ENCODE data around the gene DCXR. TPM values are rescaled to one million over a fixed set of nuclear protein-coding genes. Genes with fewer than 3 reads are reported as not detected.

DCXR gene
- total and polyA plus RNA-seq, 2 of the 13 experiments (the other 11 are each of a cell fraction or from before 2014, with no cell fraction given): 287 to 311 TPM

DNA sequence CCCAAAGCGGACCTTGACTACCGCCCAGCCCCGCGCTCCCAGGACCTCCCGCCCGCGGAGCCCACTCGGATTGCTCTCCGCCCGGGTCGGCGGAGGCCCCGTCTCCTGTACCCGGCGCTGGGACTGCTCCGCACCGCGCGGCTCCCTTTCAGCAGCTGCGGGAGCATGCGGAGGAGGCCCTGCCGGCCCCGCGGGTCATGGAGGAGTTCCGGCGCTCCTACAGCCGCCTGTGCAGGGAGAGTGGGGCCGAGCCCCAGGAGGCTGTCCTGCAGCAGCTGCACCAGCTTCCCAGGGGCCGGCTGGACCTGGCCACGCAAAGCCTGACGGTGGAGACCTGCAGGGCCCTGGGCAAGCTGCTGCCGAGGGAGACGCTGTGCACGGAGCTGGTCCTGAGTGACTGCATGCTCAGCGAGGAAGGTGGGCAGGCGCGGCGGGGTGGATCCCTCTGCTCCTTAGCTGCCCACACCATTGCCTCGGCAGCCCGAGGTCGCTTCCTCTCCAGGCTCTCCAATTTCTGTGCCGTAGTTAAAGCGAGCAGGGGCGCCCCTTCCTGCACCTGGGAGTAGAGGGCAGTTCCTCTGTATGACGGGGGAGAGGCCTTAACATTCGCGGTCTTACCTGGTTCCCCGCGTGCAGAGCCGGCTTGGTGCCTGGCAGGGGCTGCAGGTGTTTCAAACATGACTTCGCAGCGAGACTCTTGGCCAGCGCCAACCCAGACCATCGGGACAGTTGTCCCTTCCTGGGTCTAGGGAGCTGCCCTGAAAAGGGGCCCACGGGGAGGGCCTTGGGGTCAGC lies 13.9 kb downstream of the DCXR start (continued):
- peak; percentile 39; the same call in 1 of the 2 replicates for TF ChIP-seq ZNF768 (CRISPR knock-in tag; IDR thresholded peaks at IDR 0.05)
- peak; percentile 60; the same call in 1 of the 2 replicates for TF ChIP-seq ZNF430 (CRISPR knock-in tag; IDR thresholded peaks at IDR 0.05)
- TF ChIP-seq TRAFD1 (CRISPR knock-in tag; IDR thresholded peaks at IDR 0.05; ENCODE audit: borderline replicate concordance): no peak
- peak; percentile 99 for TF ChIP-seq AGO2 (optimal IDR thresholded peaks at IDR 0.05; ENCODE audit: low read depth, low read length)
- TF ChIP-seq ZNF142 (CRISPR knock-in tag; IDR thresholded peaks at IDR 0.05): 0 out of 2 replicates have a peak, but pooled peaks have one; percentile 53
- 0 out of 2 replicates have a peak, but pooled peaks have one; percentile 26 for TF ChIP-seq NFKB2 (CRISPR knock-in tag; IDR thresholded peaks at IDR 0.05; ENCODE audit: borderline replicate concordance)
- 0 out of 2 replicates have a peak, but pooled peaks have one; percentile 72 for TF ChIP-seq GZF1 (CRISPR knock-in tag; IDR thresholded peaks at IDR 0.05)
- peak; percentile 18; the same call in 1 of the 2 replicates for TF ChIP-seq ZNF264 (CRISPR knock-in tag; IDR thresholded peaks at IDR 0.05)
- TF ChIP-seq ZSCAN22 (CRISPR knock-in tag; IDR thresholded peaks at IDR 0.05): 0 out of 2 replicates have a peak, but pooled peaks have one; percentile 36
- peak; percentile 66; the same call in 1 of the 2 replicates for TF ChIP-seq TOPORS (CRISPR knock-in tag; IDR thresholded peaks at IDR 0.05)
- TF ChIP-seq ZNF570 (CRISPR knock-in tag; IDR thresholded peaks at IDR 0.05; ENCODE audit: borderline replicate concordance): 0 out of 2 replicates have a peak, but pooled peaks have one; percentile 62
- TF ChIP-seq KDM2A (CRISPR knock-in tag; IDR thresholded peaks at IDR 0.05; ENCODE audit: borderline replicate concordance, low read depth): peak; percentile 21; the same call in 1 of the 2 replicates
- TF ChIP-seq ATM (IDR thresholded peaks at IDR 0.05; ENCODE audit: borderline replicate concordance): no peak
- TF ChIP-seq, protein P1, sequence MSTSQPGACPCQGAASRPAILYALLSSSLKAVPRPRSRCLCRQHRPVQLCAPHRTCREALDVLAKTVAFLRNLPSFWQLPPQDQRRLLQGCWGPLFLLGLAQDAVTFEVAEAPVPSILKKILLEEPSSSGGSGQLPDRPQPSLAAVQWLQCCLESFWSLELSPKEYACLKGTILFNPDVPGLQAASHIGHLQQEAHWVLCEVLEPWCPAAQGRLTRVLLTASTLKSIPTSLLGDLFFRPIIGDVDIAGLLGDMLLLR (CRISPR knock-in tag; IDR thresholded peaks at IDR 0.05): no peak; the same call in 1 of the 2 replicates
- no peak for TF ChIP-seq ZNF224 (CRISPR knock-in tag; IDR thresholded peaks at IDR 0.05)
- TF ChIP-seq ZNF446 (CRISPR knock-in tag; IDR thresholded peaks at IDR 0.05): 0 out of 2 replicates have a peak, but pooled peaks have one; percentile 50
- no peak for TF ChIP-seq NR3C1 (CRISPR knock-in tag; IDR thresholded peaks at IDR 0.05)
- TF ChIP-seq, protein P2, sequence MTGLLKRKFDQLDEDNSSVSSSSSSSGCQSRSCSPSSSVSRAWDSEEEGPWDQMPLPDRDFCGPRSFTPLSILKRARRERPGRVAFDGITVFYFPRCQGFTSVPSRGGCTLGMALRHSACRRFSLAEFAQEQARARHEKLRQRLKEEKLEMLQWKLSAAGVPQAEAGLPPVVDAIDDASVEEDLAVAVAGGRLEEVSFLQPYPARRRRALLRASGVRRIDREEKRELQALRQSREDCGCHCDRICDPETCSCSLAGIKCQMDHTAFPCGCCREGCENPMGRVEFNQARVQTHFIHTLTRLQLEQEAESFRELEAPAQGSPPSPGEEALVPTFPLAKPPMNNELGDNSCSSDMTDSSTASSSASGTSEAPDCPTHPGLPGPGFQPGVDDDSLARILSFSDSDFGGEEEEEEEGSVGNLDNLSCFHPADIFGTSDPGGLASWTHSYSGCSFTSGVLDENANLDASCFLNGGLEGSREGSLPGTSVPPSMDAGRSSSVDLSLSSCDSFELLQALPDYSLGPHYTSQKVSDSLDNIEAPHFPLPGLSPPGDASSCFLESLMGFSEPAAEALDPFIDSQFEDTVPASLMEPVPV (CRISPR knock-in tag; IDR thresholded peaks at IDR 0.05): peak; percentile 61; the same call in 1 of the 2 replicates
- TF ChIP-seq XRCC5 (optimal IDR thresholded peaks at IDR 0.05; ENCODE audit: low read length): no peak
